KOPT-K1 (cell line): ENCODE measurements around the gene NPAS4.
"Not testable (repeated sequence)": the region's sequence is repeated elsewhere in the genome, so short reads cannot be mapped to it uniquely, and the experiment has no call there.

Experiments
- H3K27ac ChIP-seq: fragments of 200-600 bp; sonication (generic); 2 replicates; pipeline ENCODE4 v1.5.1; 2016; ENCODE audit warnings: antibody characterized with exemption, mild to moderate bottlenecking, low read depth, low read length; ENCODE audit not compliant: poor library complexity, severe bottlenecking
- H3K36me3 ChIP-seq: fragments of 200-600 bp; sonication (generic); 2 replicates; pipeline ENCODE4 v1.5.1; 2017; ENCODE audit warnings: antibody characterized with exemption, mild to moderate bottlenecking, low read length, moderate library complexity; ENCODE audit not compliant: insufficient read depth
- H3K9me3 ChIP-seq: fragments of 200-600 bp; sonication (generic); 2 replicates; pipeline ENCODE4 v1.5.1; 2017; ENCODE audit warnings: antibody characterized with exemption, low read length, mild to moderate bottlenecking; ENCODE audit not compliant: insufficient read depth, poor library complexity, severe bottlenecking

Gene NPAS4

GRCh38 chr11:66420671-66421476, at the start of gene NPAS4:
Gene NPAS4 (plus strand): TSS chr11:66421035. CDS start chr11:66421180, 145 bp downstream.
- no peaks in the 10 kb centered on the region for H3K9me3 ChIP-seq
- no peaks in the 10 kb centered on the region for H3K36me3 ChIP-seq
- H3K27ac ChIP-seq = no peak within 1 kb of the TSS

GRCh38 chr11:66371627-66372415, 49.0 kb upstream of the NPAS4 start, which contains the start of gene SLC29A2:
Gene SLC29A2 (minus strand): TSS chr11:66371760. CDS start chr11:66371591, 169 bp downstream.
- peak within 1 kb of the TSS; percentile 50 for H3K27ac ChIP-seq
- no peaks in the 10 kb centered on the region for H3K9me3 ChIP-seq
- no peaks in the 10 kb centered on the region for H3K36me3 ChIP-seq

GRCh38 chr11:66373265-66373664, 47.6 kb upstream of the NPAS4 start:
- H3K9me3 ChIP-seq = no peaks in the 10 kb centered on the region
- no peaks in the 10 kb centered on the region for H3K36me3 ChIP-seq
- no peak overlapping the region for H3K27ac ChIP-seq

- not testable (repeated sequence) for H3K9me3 ChIP-seq, H3K36me3 ChIP-seq, H3K27ac ChIP-seq
Measured at GRCh38 chr11:66373690-66374287, 47.0 kb upstream of the NPAS4 start.

GRCh38 chr11:66380264-66380663, 40.6 kb upstream of the NPAS4 start:
- H3K9me3 ChIP-seq, H3K27ac ChIP-seq, H3K36me3 ChIP-seq: not testable (repeated sequence)

GRCh38 chr11:66384316-66384715, 36.5 kb upstream of the NPAS4 start:
- not testable (repeated sequence) for H3K9me3 ChIP-seq, H3K36me3 ChIP-seq, H3K27ac ChIP-seq

GRCh38 chr11:66386171-66387069, 34.4 kb upstream of the NPAS4 start:
- H3K9me3 ChIP-seq = no peaks in the 10 kb centered on the region
- no peak overlapping the region for H3K27ac ChIP-seq
- H3K36me3 ChIP-seq = no peaks in the 10 kb centered on the region

- Histone ChIP-seq H3K9me3 (no peaks in the 10 kb centered on the region), H3K27ac (no peak overlapping the region), H3K36me3 (no peaks in the 10 kb centered on the region)
Measured at GRCh38 chr11:66388780-66389386, 32.0 kb upstream of the NPAS4 start.

GRCh38 chr11:66391322-66391721, 29.5 kb upstream of the NPAS4 start:
- Histone ChIP-seq H3K27ac (no peak overlapping the region), H3K36me3 (no peaks in the 10 kb centered on the region), H3K9me3 (no peaks in the 10 kb centered on the region)

- Histone ChIP-seq H3K36me3 (no peaks in the 10 kb centered on the region), H3K27ac (no peak overlapping the region), H3K9me3 (no peaks in the 10 kb centered on the region)
Measured at GRCh38 chr11:66393954-66394353, 26.9 kb upstream of the NPAS4 start.

GRCh38 chr11:66407651-66408050, 13.2 kb upstream of the NPAS4 start:
- Histone ChIP-seq H3K27ac (no peak overlapping the region), H3K9me3 (no peaks in the 10 kb centered on the region), H3K36me3 (no peaks in the 10 kb centered on the region)

GRCh38 chr11:66408488-66409214, 12.2 kb upstream of the NPAS4 start:
- H3K9me3 ChIP-seq = no peaks in the 10 kb centered on the region
- H3K36me3 ChIP-seq = no peaks in the 10 kb centered on the region
- H3K27ac ChIP-seq = no peak overlapping the region

- no peaks in the 10 kb centered on the region for H3K36me3 ChIP-seq
- H3K9me3 ChIP-seq = no peaks in the 10 kb centered on the region
- H3K27ac ChIP-seq = no peak overlapping the region
Measured at GRCh38 chr11:66409226-66409625, 11.6 kb upstream of the NPAS4 start.

GRCh38 chr11:66410191-66410590, 10.6 kb upstream of the NPAS4 start:
- Histone ChIP-seq H3K36me3 (no peaks in the 10 kb centered on the region), H3K9me3 (no peaks in the 10 kb centered on the region), H3K27ac (no peak overlapping the region)
